Rectal smooth muscle tissue (tissue), 1 donor: ENCODE data around the gene B3GAT1.

Source experiments
- H3K27ac ChIP-seq: one replicate; pipeline ENCODE4 v1.7.0; 2013; ENCODE audit warnings: low read depth, low read length, inconsistent platforms
- H3K27me3 ChIP-seq: one replicate; pipeline ENCODE4 v1.7.0; 2013; ENCODE audit warnings: low read length; ENCODE audit not compliant: control insufficient read depth, insufficient read depth
- H3K36me3 ChIP-seq: one replicate; pipeline ENCODE4 v1.7.0; 2013; ENCODE audit warnings: low read length; ENCODE audit not compliant: control insufficient read depth, insufficient read depth
- H3K4me1 ChIP-seq: one replicate; pipeline ENCODE4 v1.7.0; 2013; ENCODE audit warnings: low read length; ENCODE audit not compliant: control insufficient read depth, insufficient read depth
- H3K4me3 ChIP-seq: one replicate; pipeline ENCODE4 v1.7.0; 2013; ENCODE audit warnings: low read length
- H3K9ac ChIP-seq: one replicate; pipeline ENCODE4 v1.7.0; 2013; ENCODE audit warnings: low read length

Gene B3GAT1

GRCh38 chr11:134390706-134391569, 21.1 kb downstream of the B3GAT1 start:
- no peak overlapping the region for H3K27ac ChIP-seq
- no peaks in the 10 kb centered on the region for H3K4me1 ChIP-seq
- H3K4me3 ChIP-seq, result no peak overlapping the region
- H3K27me3 ChIP-seq, result no peaks in the 10 kb centered on the region
- H3K9ac ChIP-seq, result no peak overlapping the region
- no peaks in the 10 kb centered on the region for H3K36me3 ChIP-seq

- Histone ChIP-seq H3K27me3 (no peaks in the 10 kb centered on the region), H3K4me3 (no peak overlapping the region), H3K4me1 (no peaks in the 10 kb centered on the region), H3K27ac (no peak overlapping the region), H3K36me3 (no peaks in the 10 kb centered on the region), H3K9ac (no peak overlapping the region)
Measured at GRCh38 chr11:134389464-134390180, 22.4 kb downstream of the B3GAT1 start.

- Histone ChIP-seq H3K9ac (no peak overlapping the region), H3K4me3 (no peak overlapping the region), H3K27ac (no peak overlapping the region), H3K36me3 (no peaks in the 10 kb centered on the region), H3K4me1 (no peaks in the 10 kb centered on the region), H3K27me3 (no peaks in the 10 kb centered on the region)
Measured at GRCh38 chr11:134388590-134388989, 23.5 kb downstream of the B3GAT1 start.

DNA sequence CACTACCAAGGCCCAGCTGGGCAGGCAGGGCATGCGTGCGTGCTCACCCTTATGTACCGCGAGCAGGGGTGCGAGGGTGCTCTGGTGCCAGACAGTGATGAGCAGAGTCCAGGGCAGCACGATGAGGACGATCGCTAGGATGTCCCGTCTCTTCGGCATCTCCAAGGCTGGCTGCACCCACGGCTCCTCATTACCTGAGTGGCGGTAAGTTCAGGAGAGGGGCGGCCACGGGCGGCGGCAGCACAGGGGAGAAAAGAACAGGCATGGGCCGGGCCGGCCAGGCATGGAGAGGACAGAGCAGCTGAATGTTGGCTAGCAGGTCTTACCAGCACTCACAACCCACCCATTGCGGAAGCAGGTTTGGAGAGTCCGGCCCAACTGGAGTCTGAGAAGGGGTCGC, 24.5 kb downstream of the B3GAT1 start:
- no peak overlapping the region for H3K9ac ChIP-seq
- H3K36me3 ChIP-seq, result no peaks in the 10 kb centered on the region
- no peaks in the 10 kb centered on the region for H3K4me1 ChIP-seq
- no peak overlapping the region for H3K27ac ChIP-seq
- H3K4me3 ChIP-seq, result no peak overlapping the region
- no peaks in the 10 kb centered on the region for H3K27me3 ChIP-seq

- H3K9ac ChIP-seq, result no peak overlapping the region
- no peaks in the 10 kb centered on the region for H3K36me3 ChIP-seq
- no peaks in the 10 kb centered on the region for H3K27me3 ChIP-seq
- H3K4me3 ChIP-seq, result no peak overlapping the region
- H3K4me1 ChIP-seq, result no peaks in the 10 kb centered on the region
- no peak overlapping the region for H3K27ac ChIP-seq
Measured at GRCh38 chr11:134386945-134387344, 25.1 kb downstream of the B3GAT1 start.

DNA sequence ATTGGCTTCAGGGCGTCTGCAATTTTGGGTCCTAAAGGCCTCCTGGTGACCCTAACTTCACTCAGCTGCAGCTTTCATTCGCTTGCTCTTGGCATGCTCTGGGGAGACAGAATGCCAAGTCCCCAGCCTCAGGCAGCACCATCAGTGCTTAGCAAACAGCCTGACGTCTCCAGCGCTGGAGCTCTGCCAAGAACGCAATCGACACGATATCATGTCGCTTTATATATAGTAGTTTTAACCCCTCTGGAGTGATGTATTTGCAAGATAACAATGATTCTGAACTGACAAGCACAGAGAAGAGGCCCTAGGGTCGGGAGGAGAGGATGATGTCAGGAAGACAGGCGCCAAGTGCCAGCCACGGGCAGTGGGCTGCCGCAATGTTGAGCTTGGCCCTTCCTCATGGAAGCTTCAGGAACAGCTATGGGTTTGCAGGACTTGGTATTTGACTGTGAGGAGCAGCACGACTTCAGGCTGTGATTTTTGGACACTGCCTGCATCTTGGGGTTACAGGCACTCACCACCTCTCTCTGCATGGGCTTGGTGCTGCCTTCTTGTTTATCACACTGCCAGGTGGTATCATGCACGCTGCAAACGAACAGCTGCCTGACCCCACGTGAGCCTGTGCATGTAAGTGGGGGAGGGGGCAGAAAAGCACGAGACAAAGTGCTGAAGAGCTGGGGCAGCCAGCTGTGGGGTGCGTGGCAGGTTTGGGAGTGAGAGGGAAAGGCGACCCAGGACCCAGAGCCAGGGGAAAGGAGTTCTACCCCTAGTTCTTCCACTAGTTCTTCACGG, 26.1 kb downstream of the B3GAT1 start:
- H3K9ac ChIP-seq, result no peak overlapping the region
- no peak overlapping the region for H3K4me3 ChIP-seq
- H3K36me3 ChIP-seq, result no peaks in the 10 kb centered on the region
- no peaks in the 10 kb centered on the region for H3K4me1 ChIP-seq
- no peaks in the 10 kb centered on the region for H3K27me3 ChIP-seq
- no peak overlapping the region for H3K27ac ChIP-seq

GRCh38 chr11:134385171-134385570, 26.9 kb downstream of the B3GAT1 start:
- H3K27me3 ChIP-seq, result no peaks in the 10 kb centered on the region
- H3K27ac ChIP-seq, result no peak overlapping the region
- H3K36me3 ChIP-seq, result no peaks in the 10 kb centered on the region
- no peaks in the 10 kb centered on the region for H3K4me1 ChIP-seq
- no peak overlapping the region for H3K9ac ChIP-seq
- no peak overlapping the region for H3K4me3 ChIP-seq

DNA sequence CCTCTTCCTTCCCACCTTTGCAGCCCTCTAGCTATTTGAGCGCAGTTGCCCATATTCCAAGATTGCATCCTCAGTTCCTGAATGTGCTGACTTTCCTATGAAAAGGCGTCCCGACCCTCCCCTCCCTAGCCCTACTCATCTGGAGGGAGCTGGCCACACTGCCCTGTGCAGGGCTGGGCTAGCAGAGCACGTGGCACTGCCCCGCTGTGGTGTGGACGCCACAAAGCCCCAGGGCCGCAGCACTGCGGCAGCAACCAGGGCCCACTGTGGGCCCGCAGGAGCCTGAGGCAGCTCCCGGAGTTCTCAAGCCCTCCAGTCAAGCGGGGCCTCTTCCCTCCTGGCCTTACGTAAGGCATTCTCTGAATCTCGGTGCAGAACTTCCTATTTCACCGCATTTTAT, 27.6 kb downstream of the B3GAT1 start:
- no peak overlapping the region for H3K27ac ChIP-seq
- no peaks in the 10 kb centered on the region for H3K27me3 ChIP-seq
- no peak overlapping the region for H3K9ac ChIP-seq

DNA sequence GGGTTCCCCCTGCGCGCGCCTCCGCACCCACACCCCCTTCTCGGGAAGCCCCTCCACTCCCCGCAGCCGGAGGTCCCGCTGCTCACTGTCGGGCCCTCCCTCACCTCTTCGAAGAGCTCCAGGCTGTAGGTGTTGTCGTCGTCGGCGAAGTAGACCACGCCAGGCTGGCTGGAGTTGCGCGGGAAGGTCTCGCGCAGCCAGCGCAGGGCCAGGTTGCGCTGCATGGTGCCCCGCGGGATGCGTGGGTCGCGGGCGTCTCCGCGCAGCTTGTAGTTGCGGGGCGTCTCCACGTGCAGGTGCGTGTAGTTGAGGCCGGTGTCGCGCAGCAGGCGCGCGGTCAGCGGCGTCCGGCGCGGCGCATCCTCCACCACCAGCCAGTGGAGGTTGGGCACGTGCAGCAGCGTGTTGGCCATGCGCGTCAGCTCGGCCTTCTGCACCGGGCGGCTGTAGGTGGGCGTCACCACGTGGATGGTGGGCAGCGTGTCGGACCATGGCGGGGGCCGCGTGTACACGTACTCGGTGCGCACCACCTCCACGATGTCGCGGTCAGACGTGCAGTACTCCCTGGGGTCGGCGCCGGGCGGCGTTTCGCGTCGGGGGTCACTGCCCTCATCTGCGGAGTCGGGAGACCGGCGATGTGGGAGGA, 28.3 kb downstream of the B3GAT1 start:
- Histone ChIP-seq H3K27me3 (no peaks in the 10 kb centered on the region), H3K36me3 (no peaks in the 10 kb centered on the region)

More for the DNA sequence above, 27.6 kb downstream of the B3GAT1 start:
- H3K4me3 ChIP-seq, result no peak overlapping the region
- no peaks in the 10 kb centered on the region for H3K36me3 ChIP-seq
- H3K4me1 ChIP-seq, result no peaks in the 10 kb centered on the region

DNA sequence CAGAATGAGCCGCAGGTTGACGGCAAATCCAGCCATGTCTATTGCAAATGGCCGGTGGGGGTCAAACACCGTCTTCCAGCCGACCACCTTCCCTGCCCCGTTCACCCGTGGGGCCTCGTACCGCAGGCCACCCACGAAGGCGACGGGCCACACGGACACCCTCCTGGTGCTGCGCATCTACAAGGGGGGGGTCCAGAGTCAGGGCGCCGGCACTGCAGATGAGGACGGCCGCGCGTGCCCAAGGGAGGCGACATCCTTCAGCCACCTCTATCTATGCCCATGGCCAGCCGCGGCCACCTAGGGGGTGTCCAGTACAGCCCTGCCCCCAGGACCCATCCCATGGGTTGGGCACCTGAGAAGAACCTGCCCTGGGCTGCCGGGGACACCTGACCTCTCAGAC, 29.2 kb downstream of the B3GAT1 start:
- Histone ChIP-seq H3K27ac (no peak overlapping the region), H3K27me3 (no peaks in the 10 kb centered on the region), H3K4me3 (no peak overlapping the region), H3K36me3 (no peaks in the 10 kb centered on the region), H3K9ac (no peak overlapping the region), H3K4me1 (no peaks in the 10 kb centered on the region)

More for the DNA sequence above, 28.3 kb downstream of the B3GAT1 start:
- Histone ChIP-seq H3K9ac (no peak overlapping the region), H3K4me1 (no peaks in the 10 kb centered on the region), H3K4me3 (no peak overlapping the region), H3K27ac (no peak overlapping the region)

- H3K4me3 ChIP-seq, result no peak overlapping the region
- H3K27ac ChIP-seq, result no peak overlapping the region
- no peaks in the 10 kb centered on the region for H3K27me3 ChIP-seq
- H3K36me3 ChIP-seq, result no peaks in the 10 kb centered on the region
- no peaks in the 10 kb centered on the region for H3K4me1 ChIP-seq
- no peak overlapping the region for H3K9ac ChIP-seq
Measured at GRCh38 chr11:134382257-134382656, 29.8 kb downstream of the B3GAT1 start.

- Histone ChIP-seq H3K36me3 (no peaks in the 10 kb centered on the region), H3K27ac (no peak overlapping the region), H3K4me3 (no peak overlapping the region), H3K27me3 (no peaks in the 10 kb centered on the region), H3K9ac (no peak overlapping the region), H3K4me1 (no peaks in the 10 kb centered on the region)
Measured at GRCh38 chr11:134380785-134381184, 31.3 kb downstream of the B3GAT1 start.
